Measurements from ENCODE around the gene IFT88.

IFT88 gene

DNA sequence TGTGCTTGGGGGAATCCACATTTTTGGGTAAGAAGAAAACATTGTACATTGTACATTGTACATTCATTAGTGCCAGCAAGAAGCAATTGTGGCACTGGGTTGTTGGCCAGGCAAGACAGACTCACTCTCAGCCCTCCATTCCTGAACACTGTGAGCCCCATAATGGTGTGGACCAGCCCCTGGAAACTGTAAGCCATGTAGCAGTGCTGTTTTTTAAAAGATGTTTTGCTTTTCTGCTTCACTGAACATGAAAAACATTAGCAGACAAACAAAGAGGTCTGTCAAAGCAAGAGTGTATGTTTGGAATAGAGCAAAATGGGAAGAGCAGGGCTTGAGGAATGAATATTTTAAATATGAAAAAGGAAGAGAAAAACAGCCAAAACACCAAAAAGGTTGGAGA lies 97.4 kb downstream of the IFT88 start:
- ChIA-PET POLR2A (no interaction called here), CTCF (interaction anchor here (1.2 to 1.3 kb wide), 2 partner anchors 13 to 24 kb away, joined by 3 to 4 read pairs; no protein-coding TSS in a partner anchor)
- TF ChIP-seq, protein P1, sequence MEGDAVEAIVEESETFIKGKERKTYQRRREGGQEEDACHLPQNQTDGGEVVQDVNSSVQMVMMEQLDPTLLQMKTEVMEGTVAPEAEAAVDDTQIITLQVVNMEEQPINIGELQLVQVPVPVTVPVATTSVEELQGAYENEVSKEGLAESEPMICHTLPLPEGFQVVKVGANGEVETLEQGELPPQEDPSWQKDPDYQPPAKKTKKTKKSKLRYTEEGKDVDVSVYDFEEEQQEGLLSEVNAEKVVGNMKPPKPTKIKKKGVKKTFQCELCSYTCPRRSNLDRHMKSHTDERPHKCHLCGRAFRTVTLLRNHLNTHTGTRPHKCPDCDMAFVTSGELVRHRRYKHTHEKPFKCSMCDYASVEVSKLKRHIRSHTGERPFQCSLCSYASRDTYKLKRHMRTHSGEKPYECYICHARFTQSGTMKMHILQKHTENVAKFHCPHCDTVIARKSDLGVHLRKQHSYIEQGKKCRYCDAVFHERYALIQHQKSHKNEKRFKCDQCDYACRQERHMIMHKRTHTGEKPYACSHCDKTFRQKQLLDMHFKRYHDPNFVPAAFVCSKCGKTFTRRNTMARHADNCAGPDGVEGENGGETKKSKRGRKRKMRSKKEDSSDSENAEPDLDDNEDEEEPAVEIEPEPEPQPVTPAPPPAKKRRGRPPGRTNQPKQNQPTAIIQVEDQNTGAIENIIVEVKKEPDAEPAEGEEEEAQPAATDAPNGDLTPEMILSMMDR (IDR thresholded peaks at IDR 0.05; ENCODE audit: control extremely low read depth, extremely low read depth, low read depth, missing control alignments): no peak
- DNase-seq (ENCODE audit: extremely low spot score): no peak

DNA sequence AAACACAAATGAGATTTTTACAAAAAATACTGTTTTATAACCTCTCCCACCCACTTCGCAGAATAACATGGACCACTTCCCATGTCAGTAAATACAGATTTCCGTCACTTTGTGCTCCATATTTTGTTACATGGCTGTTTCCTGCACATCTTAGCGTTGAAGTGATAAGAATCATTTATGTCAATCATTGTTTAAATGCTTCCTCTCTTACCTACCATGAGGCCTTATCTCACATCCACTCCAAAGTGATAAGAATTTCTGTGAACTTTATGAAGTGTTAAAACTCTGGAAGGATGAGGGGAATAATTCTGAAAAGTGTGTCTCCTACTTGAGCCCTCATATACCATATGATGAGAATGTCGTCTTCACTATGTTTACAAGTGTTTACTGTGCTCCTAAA lies 100.0 kb downstream of the IFT88 start:
- TF ChIP-seq, protein P1 (IDR thresholded peaks at IDR 0.05; ENCODE audit: control extremely low read depth, extremely low read depth, low read depth, missing control alignments): no peak

DNA sequence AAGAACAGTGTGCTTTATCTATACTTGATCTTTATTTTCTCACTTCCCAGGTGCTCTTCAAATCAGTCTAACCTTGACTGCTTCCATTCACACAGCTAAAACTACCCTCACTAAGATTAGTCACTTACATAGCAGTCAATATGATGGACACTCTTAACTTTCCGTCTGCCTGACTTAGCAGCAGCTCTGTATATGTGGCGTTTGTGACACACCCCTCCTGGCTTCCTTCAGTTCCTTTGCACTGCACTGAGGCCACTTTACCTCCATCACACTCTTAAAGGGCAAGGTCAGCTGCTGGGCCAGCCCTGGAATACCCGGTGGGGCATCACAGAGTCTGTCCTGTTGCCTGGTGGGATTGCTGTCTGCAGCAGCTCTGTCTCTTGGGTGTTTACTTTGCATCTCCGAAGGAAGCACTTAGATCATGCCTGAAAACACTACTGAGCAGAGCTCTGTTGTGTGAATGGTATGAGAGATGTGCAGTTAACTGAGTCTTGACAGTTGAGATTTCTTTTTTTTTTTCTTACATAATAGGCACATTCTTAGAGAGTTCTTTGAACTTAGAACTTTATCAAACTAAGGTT lies 101.0 kb downstream of the IFT88 start:
- POLR2A ChIA-PET: no interaction called here
- TF ChIP-seq, protein P1 (IDR thresholded peaks at IDR 0.05; ENCODE audit: control extremely low read depth, extremely low read depth, low read depth, missing control alignments): no peak
- CTCF ChIA-PET: interaction anchor here (1.1 to 1.7 kb wide), 2 partner anchors 8 to 9 kb away, joined by 3 to 5 read pairs; no protein-coding TSS in a partner anchor
- no peak for DNase-seq (ENCODE audit: extremely low spot score)

More for the DNA sequence above, 100.0 kb downstream of the IFT88 start:
- ChIA-PET CTCF (interaction anchor here (1.1 kb wide), 1 partner anchor 10 kb away, joined by 3 read pairs; no protein-coding TSS in a partner anchor), POLR2A (no interaction called here)
- DNase-seq (ENCODE audit: extremely low spot score): no peak

DNA sequence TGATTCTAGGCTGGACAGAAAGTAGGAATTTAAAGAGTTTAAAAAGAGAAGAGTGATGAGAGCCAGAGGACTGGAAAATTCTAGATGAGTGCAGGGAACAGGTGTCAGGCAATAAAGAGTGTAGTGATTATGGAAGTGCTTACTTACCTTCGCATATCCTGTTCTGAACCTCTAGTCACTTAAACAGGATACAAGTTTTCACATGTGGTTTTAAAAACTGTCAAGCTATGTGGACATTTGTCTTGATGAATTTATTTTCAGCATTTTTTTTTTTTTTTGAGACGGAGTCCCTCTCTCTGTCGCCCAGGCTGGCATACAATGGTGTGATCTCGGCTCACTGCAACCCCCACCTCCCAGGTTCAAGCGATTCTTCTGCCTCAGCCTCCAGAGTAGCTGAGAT lies 102.2 kb downstream of the IFT88 start:
- no peak for DNase-seq (ENCODE audit: extremely low spot score)
- TF ChIP-seq, protein P1 (IDR thresholded peaks at IDR 0.05; ENCODE audit: control extremely low read depth, extremely low read depth, low read depth, missing control alignments): no peak
- ChIA-PET POLR2A (no interaction called here), CTCF (interaction anchor here (1.7 kb wide), 1 partner anchor 9 kb away, joined by 5 read pairs; no protein-coding TSS in a partner anchor)

DNA sequence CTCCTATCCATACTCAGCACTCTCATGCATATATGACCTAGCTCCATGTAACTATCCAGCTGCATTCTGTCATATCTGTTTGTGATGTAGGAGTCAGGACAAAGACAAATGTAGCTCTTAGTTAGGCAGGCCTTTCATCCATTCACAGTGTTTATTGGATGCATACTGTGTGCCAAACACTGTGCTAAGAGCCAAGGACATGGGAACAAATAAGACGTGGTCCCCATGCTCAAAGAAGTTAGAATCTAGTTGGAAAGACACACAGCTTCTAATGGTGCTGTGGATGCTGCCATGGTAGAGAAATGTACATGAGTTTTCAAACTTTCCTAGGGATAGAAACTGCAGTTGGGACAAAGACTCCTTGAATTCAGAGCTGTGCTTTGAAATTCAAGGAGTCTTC lies 104.8 kb downstream of the IFT88 start:
- POLR2A ChIA-PET: no interaction called here
- TF ChIP-seq, protein P1 (IDR thresholded peaks at IDR 0.05; ENCODE audit: control extremely low read depth, extremely low read depth, low read depth, missing control alignments): no peak
- CTCF ChIA-PET: interaction anchor here (0.6 to 1.9 kb wide), 6 partner anchors 8 to 178 kb away, joined by 3 to 7 read pairs (median 4); no protein-coding TSS in a partner anchor
- no peak for DNase-seq (ENCODE audit: extremely low spot score)

DNA sequence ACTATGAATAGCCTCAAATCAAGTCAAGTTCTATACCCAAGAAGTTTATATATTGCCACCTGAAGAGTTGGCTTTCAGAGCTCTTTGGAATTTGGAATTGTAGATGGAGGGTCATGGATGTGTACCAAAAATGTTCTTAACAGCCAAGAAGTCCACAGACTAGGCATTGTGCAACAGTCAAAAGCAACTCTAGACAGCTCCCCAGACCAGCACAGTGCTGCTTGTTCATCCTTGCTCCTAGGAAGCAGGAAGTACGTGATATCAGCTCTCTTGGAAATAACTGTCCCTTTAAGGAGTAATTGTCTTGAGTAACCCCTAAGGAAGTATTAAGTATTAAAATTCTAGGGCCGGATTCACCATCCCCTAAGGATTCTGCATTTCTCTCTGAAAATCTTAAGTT lies 105.8 kb downstream of the IFT88 start:
- CTCF ChIA-PET: interaction anchor here (0.9 to 1.9 kb wide), 5 partner anchors 9 to 179 kb away, joined by 3 to 7 read pairs (median 4); no protein-coding TSS in a partner anchor
- no peak for DNase-seq (ENCODE audit: extremely low spot score)
- POLR2A ChIA-PET: no interaction called here
- TF ChIP-seq, protein P1 (IDR thresholded peaks at IDR 0.05; ENCODE audit: control extremely low read depth, extremely low read depth, low read depth, missing control alignments): no peak
